Stimulated activated CD8-positive, alpha-beta memory T cell treated with anti-CD3 and anti-CD28 coated beads, Interleukin-15, amount 100 ng/mL, for 4 hours (primary cell): ENCODE results near the gene LAMB4.

Experiments used
- DNase-seq, 2 donors: peaks; one replicate each; pipeline ENCODE4 v3.0.0-alpha.2; 2020; ENCODE audit warnings: low read depth in 2 of 2

The LAMB4 gene

GRCh38 chr7:107995184-107996071, 134.7 kb downstream of the LAMB4 start:
- no peak for DNase-seq

GRCh38 chr7:107994421-107995030, 135.6 kb downstream of the LAMB4 start:
- no peak for DNase-seq

- no peak for DNase-seq
Measured at GRCh38 chr7:107993891-107994291, 136.3 kb downstream of the LAMB4 start.

GRCh38 chr7:107989618-107990373, 140.4 kb downstream of the LAMB4 start:
- no peak for DNase-seq

- DNase-seq = no peak
Measured at GRCh38 chr7:107982918-107983389, 147.2 kb downstream of the LAMB4 start.

GRCh38 chr7:107982042-107982840, 147.9 kb downstream of the LAMB4 start:
- DNase-seq = no peak

- no peak for DNase-seq
Measured at GRCh38 chr7:107981466-107981865, 148.7 kb downstream of the LAMB4 start.

GRCh38 chr7:107980671-107981190, 149.4 kb downstream of the LAMB4 start:
- DNase-seq = no peak

GRCh38 chr7:107980171-107980570, 150.0 kb downstream of the LAMB4 start:
- no peak for DNase-seq

GRCh38 chr7:107978815-107979408, 151.2 kb downstream of the LAMB4 start:
- DNase-seq = no peak

- DNase-seq = no peak
Measured at GRCh38 chr7:107977048-107977447, 153.1 kb downstream of the LAMB4 start.

GRCh38 chr7:107976620-107977019, 153.5 kb downstream of the LAMB4 start:
- no peak for DNase-seq

- no peak for DNase-seq
Measured at GRCh38 chr7:107975394-107976013, 154.7 kb downstream of the LAMB4 start.

- no peak for DNase-seq
Measured at GRCh38 chr7:107973861-107974260, 156.3 kb downstream of the LAMB4 start.
